B cell (primary cell): ENCODE data around the gene SEC31B. TPM values are rescaled to one million over a fixed set of nuclear protein-coding genes. Genes with fewer than 3 reads are reported as not detected.

Experiments
- ATAC-seq: fragments of 200-7000 bp; cut with Tn5 transposase; one replicate; pipeline ENCODE4 v1.10.0; 2021; ENCODE audit warnings: low read depth, mild to moderate bottlenecking, moderate number of reproducible peaks, moderate library complexity
- CTCF ChIA-PET: fragments of 350-600 bp; sonication (Branson Sonifier 250); formaldehyde crosslinking; loops from one replicate; lab custom pipeline; 2021; ENCODE audit warnings: antibody characterized with exemption, inconsistent platforms; lab: Charles Lee
- POLR2A ChIA-PET: fragments of 350-600 bp; sonication (Branson Sonifier 250); formaldehyde crosslinking; loops from one replicate; lab custom pipeline; 2021; ENCODE audit warnings: antibody characterized with exemption; lab: Charles Lee
- DNase-seq: peaks from one replicate; pipeline ENCODE4 v3.0.0; 2013
- H2AFZ ChIP-seq: 2 replicates; pipeline ENCODE4 v1.6.1; 2012; ENCODE audit warnings: mild to moderate bottlenecking, low read depth, low read length; ENCODE audit not compliant: insufficient read depth, poor library complexity, severe bottlenecking
- H3K27ac ChIP-seq, 2 donors: 1 replicate in 1 of 2; 2 replicates in 1 of 2; pipeline ENCODE4 v1.5.1; 2012 to 2013; ENCODE audit warnings: low read length in 2 of 2, mild to moderate bottlenecking in 2 of 2, moderate library complexity in 1 of 2
- H3K27me3 ChIP-seq, 4 experiments: fragments of 200-600 bp in 1 of 4; sonication (generic) in 1 of 4; replicated peaks in 1 of 4; 1 replicate in 2 of 4; 2 replicates in 2 of 4; pipeline versions ENCODE4 v1.6.1 to v1.7.0; 2013 to 2016; ENCODE audit warnings: low read length in 3 of 4, mild to moderate bottlenecking in 2 of 4, mixed read lengths in 1 of 4, moderate library complexity in 1 of 4; ENCODE audit not compliant: insufficient read depth in 4 of 4, control insufficient read depth in 3 of 4; ENCODE audit errors: control extremely low read depth in 1 of 4
- H3K36me3 ChIP-seq, 2 experiments: replicated peaks in 1 of 2; 1 replicate in 1 of 2; 2 replicates in 1 of 2; pipeline versions ENCODE4 v1.6.1 to v1.7.1; 2013; ENCODE audit warnings: low read length in 1 of 2; ENCODE audit not compliant: insufficient read depth in 2 of 2, control insufficient read depth in 1 of 2; ENCODE audit errors: control extremely low read depth in 1 of 2, extremely low read depth in 1 of 2
- H3K4me1 ChIP-seq, 2 donors: fragments of 200-600 bp in 1 of 2; sonication (generic) in 1 of 2; 1 replicate in 1 of 2; 2 replicates in 1 of 2; pipeline versions ENCODE4 v1.5.1 to v1.6.1; 2013 to 2017; ENCODE audit warnings: low read length in 2 of 2; ENCODE audit not compliant: control insufficient read depth in 2 of 2, insufficient read depth in 2 of 2
- H3K4me2 ChIP-seq: replicated peaks from 2 replicates; pipeline ENCODE3; 2012; ENCODE audit warnings: mild to moderate bottlenecking, low read depth, low read length; ENCODE audit not compliant: poor library complexity, severe bottlenecking
- H3K4me3 ChIP-seq, 5 experiments: fragments of 200-600 bp in 1 of 5; sonication (generic) in 1 of 5; 1 replicate in 3 of 5; 2 replicates in 2 of 5; pipeline versions ENCODE4 v1.5.1 to v1.7.0; 2011 to 2016; ENCODE audit warnings: low read length in 4 of 5, mild to moderate bottlenecking in 4 of 5, low read depth in 2 of 5, control low read depth in 1 of 5, moderate library complexity in 1 of 5; ENCODE audit not compliant: insufficient read depth in 1 of 5; ENCODE audit errors: control extremely low read depth in 1 of 5, extremely low read depth in 1 of 5
- H3K79me2 ChIP-seq: fragments of 200-600 bp; sonication (generic); one replicate; pipeline ENCODE4 v1.6.0; 2016; ENCODE audit warnings: low read length; ENCODE audit not compliant: control insufficient read depth, insufficient read depth
- H3K9ac ChIP-seq: fragments of 200-600 bp; sonication (generic); 2 replicates; pipeline ENCODE4 v1.6.1; 2017; ENCODE audit warnings: mild to moderate bottlenecking, low read length, moderate library complexity
- H3K9me3 ChIP-seq, 3 donors: one replicate each; pipeline versions ENCODE4 v1.6.1 to v1.7.1; 2013; ENCODE audit warnings: low read length in 2 of 3; ENCODE audit not compliant: control insufficient read depth in 2 of 3, insufficient read depth in 1 of 3; ENCODE audit errors: control extremely low read depth in 1 of 3
- H4K20me1 ChIP-seq: 2 replicates; pipeline ENCODE4 v1.6.0; 2012; ENCODE audit warnings: mild to moderate bottlenecking, low read length; ENCODE audit not compliant: insufficient read depth, control insufficient read depth, poor library complexity, severe bottlenecking
- H3K27ac Mint-ChIP-seq: one replicate; pipeline ENCODE4 v1.8.0; 2021; ENCODE audit warnings: mixed read lengths
- H3K27me3 Mint-ChIP-seq: one replicate; pipeline ENCODE4 v1.8.0; 2021; ENCODE audit warnings: mixed read lengths
- H3K4me1 Mint-ChIP-seq: one replicate; pipeline ENCODE4 v1.8.0; 2021; ENCODE audit warnings: mixed read lengths
- H3K4me3 Mint-ChIP-seq: one replicate; pipeline ENCODE4 v1.8.0; 2021; ENCODE audit warnings: mixed read lengths
- H3K9me3 Mint-ChIP-seq: one replicate; pipeline ENCODE4 v1.8.0; 2022; ENCODE audit warnings: mixed read lengths; ENCODE audit not compliant: insufficient read depth
- EZH2 ChIP-seq: IDR thresholded peaks from 2 replicates; pipeline ENCODE4 v1.6.1; 2012; ENCODE audit warnings: borderline replicate concordance, low read depth, mild to moderate bottlenecking, moderate library complexity, low read length; ENCODE audit not compliant: insufficient read depth, poor library complexity, severe bottlenecking
- WGBS: methylation state at CpG from one replicate; pipeline ENCODE4 v1.1.5; 2013; ENCODE audit warnings: missing lambda C conversion rate; ENCODE audit not compliant: insufficient coverage; 5-methylcytosine and 5-hydroxymethylcytosine counted together
- intact Hi-C: fragments of 100-400 bp; cut with micrococcal nuclease; formaldehyde crosslinking; loops from one replicate; pipeline ENCODE4 v1.10.0; 2022
- polyA plus RNA-seq: library from polyadenylated mRNA; depleted of rRNA; stranded (reverse); fragments of >200 nt; gene quantifications from 2 replicates; pipeline ENCODE4 v1.2.3, GENCODE V29; 2012
- total RNA-seq, 2 donors: library from RNA; stranded (reverse); fragments of 120-200 nt in 1 of 2; gene quantifications; 1 replicate in 1 of 2; 2 replicates in 1 of 2; pipeline versions ENCODE4 v1.2.3 to v1.2.4, GENCODE V29; 2013 to 2022
- TF ChIP-seq, protein P1 (sequence below): fragments of 200-600 bp; IDR thresholded peaks from one replicate; pipeline ENCODE4 v1.8.0; 2022; ENCODE audit warnings: antibody characterized with exemption, mild to moderate bottlenecking

SEC31B gene
- total and polyA plus RNA-seq, 2 donors (not counting 1 experiment from before 2014, with no cell fraction given), result 36.3 to 45.7 TPM

DNA sequence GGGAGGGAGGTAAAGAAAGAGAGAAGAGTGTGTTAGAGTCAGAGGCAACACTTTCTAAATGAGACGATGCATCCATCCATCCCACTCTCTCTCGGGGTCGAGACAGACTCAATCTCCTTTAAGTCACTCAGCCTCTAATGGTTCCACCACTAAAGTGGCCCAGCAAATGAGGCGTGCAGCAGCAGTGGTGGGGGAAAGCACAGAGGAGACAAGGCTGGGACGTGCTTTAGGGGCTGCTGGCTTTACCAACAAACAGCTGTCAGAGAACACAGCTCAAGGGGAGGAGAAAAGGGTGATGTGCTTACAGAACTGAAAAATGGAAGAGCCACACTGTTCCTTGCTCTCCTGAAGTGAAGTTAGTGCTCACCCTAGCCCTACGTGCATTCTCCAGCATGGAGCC, 4.5 kb upstream of the SEC31B start:
- ChIA-PET POLR2A (no interaction called here), CTCF (interaction anchor here (1.0 to 2.2 kb wide), 2 partner anchors 12 to 13 kb away, joined by 4 to 6 read pairs; partner anchors contain the start of gene HIF1AN)
- 83% methylated on average over 3 of the region's 6 CpGs for WGBS

GRCh38 chr10:100522945-100523344, 3.3 kb upstream of the SEC31B start:
- no peak overlapping the region for H3K27ac ChIP-seq
- no peak overlapping the region for H3K9ac ChIP-seq
- DNase-seq (no peak), ATAC-seq (no peak)
- no peak overlapping the region for H2AFZ ChIP-seq
- TF ChIP-seq EZH2, result no peak
- TF ChIP-seq, protein P1, sequence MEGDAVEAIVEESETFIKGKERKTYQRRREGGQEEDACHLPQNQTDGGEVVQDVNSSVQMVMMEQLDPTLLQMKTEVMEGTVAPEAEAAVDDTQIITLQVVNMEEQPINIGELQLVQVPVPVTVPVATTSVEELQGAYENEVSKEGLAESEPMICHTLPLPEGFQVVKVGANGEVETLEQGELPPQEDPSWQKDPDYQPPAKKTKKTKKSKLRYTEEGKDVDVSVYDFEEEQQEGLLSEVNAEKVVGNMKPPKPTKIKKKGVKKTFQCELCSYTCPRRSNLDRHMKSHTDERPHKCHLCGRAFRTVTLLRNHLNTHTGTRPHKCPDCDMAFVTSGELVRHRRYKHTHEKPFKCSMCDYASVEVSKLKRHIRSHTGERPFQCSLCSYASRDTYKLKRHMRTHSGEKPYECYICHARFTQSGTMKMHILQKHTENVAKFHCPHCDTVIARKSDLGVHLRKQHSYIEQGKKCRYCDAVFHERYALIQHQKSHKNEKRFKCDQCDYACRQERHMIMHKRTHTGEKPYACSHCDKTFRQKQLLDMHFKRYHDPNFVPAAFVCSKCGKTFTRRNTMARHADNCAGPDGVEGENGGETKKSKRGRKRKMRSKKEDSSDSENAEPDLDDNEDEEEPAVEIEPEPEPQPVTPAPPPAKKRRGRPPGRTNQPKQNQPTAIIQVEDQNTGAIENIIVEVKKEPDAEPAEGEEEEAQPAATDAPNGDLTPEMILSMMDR, result no peak
- peaks cover 12 to 29% of the 10 kb centered on the region in 2 experiments for H3K36me3 ChIP-seq
- peaks cover 7% of the 10 kb centered on the region for H3K27me3 Mint-ChIP-seq
- no peaks in the 10 kb centered on the region for H3K9me3 Mint-ChIP-seq
- peaks cover 5% of the 10 kb centered on the region for H4K20me1 ChIP-seq
- no peak overlapping the region for H3K4me3 ChIP-seq
- H3K9me3 ChIP-seq, result peaks cover 0 to 3% (median 0%) of the 10 kb centered on the region in 3 donors
- peaks cover 17% of the 10 kb centered on the region for H3K4me1 Mint-ChIP-seq
- H3K4me1 ChIP-seq, result peaks cover 13% of the 10 kb centered on the region in 2 donors
- peaks cover 0 to 10% (median 5%) of the 10 kb centered on the region in 4 experiments for H3K27me3 ChIP-seq
- ChIA-PET POLR2A (no interaction called here), CTCF (interaction anchor here (0.6 to 1.8 kb wide), 8 partner anchors 9 to 789 kb away, joined by 3 to 6 read pairs (median 4); partner anchors contain the start of gene HIF1AN)
- no peak overlapping the region for H3K4me2 ChIP-seq
- intact Hi-C loops, result no loop called here
- H3K79me2 ChIP-seq, result no peaks in the 10 kb centered on the region
- over 99% methylated on average over 8 of the region's 9 CpGs for WGBS
- H3K4me3 Mint-ChIP-seq, result no peak overlapping the region
- H3K27ac Mint-ChIP-seq, result no peak overlapping the region

More for the DNA sequence above, 4.5 kb upstream of the SEC31B start:
- Mint-ChIP-seq H3K4me3 (no peak overlapping the region), H3K27ac (no peak overlapping the region), H3K27me3 (no peaks in the 10 kb centered on the region), H3K4me1 (peaks cover 22% of the 10 kb centered on the region), H3K9me3 (no peaks in the 10 kb centered on the region)
- H3K4me1 ChIP-seq, result peaks cover 17 to 19% of the 10 kb centered on the region in 2 donors
- H3K27ac ChIP-seq, result no peak overlapping the region
- DNase-seq (no peak), ATAC-seq (no peak)
- H3K36me3 ChIP-seq, result peaks cover 12 to 29% of the 10 kb centered on the region in 2 experiments
- peaks cover 9% of the 10 kb centered on the region for H3K79me2 ChIP-seq
- no peak for TF ChIP-seq EZH2
- TF ChIP-seq, protein P1, result no peak
- H4K20me1 ChIP-seq, result peaks cover 5% of the 10 kb centered on the region
- H3K27me3 ChIP-seq, result peaks cover 0 to 6% (median 1%) of the 10 kb centered on the region in 4 experiments
- no peak overlapping the region for H3K4me3 ChIP-seq
- H2AFZ ChIP-seq, result no peak overlapping the region
- H3K4me2 ChIP-seq, result no peak overlapping the region
- H3K9ac ChIP-seq, result no peak overlapping the region
- intact Hi-C loops, result no loop called here
- H3K9me3 ChIP-seq, result peaks cover 0 to 1% (median 0%) of the 10 kb centered on the region in 3 donors
